Iris pigment epithelial cell (primary cell): Measurements from ENCODE around the gene CBFA2T2.

Experiments used
- DNase-seq: peaks from one replicate; pipeline ENCODE4 v3.0.0-alpha.2; 2011; ENCODE audit warnings: low read depth

The CBFA2T2 gene

DNA sequence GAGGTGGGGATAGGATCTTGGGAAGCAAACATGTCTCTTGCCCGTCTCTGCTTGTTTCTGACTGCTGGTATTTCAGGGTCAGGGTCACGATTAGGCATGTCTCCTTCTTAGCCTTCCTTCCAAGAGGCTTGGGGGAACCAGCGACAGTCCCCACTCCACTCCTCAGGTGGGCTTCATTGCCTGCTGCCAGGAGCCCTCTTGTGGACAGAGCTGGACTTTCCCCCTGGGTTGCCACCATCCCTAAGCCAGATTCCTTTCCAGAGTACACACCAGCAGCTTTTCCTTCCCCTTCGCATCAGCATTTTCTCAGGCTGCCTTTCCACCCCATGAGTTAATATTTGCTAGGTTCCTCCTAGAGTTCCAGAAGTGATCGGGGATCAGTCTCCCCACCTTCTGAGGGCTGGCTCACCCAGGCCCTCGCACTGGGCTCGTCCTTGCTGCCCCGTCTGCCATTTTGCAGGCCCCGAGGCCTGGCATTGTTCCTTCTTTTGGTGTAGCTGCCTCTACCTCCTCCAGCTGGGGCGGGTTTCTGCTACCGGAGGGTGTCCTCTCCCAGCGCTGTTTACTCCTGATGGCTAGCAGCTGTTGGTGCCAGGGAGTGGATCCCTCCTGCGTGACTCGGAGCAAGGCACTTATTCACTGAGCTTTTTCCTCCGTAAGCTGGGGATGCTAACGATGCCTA lies 163.5 kb downstream of the CBFA2T2 start:
- peak; percentile 62 for DNase-seq

GRCh38 chr20:33653900-33654596 lies 164.2 kb downstream of the CBFA2T2 start:
- no peak for DNase-seq

- no peak for DNase-seq
Measured at GRCh38 chr20:33654680-33655161, 164.8 kb downstream of the CBFA2T2 start.

- no peak for DNase-seq
Measured at GRCh38 chr20:33655164-33655563, 165.3 kb downstream of the CBFA2T2 start.

DNA sequence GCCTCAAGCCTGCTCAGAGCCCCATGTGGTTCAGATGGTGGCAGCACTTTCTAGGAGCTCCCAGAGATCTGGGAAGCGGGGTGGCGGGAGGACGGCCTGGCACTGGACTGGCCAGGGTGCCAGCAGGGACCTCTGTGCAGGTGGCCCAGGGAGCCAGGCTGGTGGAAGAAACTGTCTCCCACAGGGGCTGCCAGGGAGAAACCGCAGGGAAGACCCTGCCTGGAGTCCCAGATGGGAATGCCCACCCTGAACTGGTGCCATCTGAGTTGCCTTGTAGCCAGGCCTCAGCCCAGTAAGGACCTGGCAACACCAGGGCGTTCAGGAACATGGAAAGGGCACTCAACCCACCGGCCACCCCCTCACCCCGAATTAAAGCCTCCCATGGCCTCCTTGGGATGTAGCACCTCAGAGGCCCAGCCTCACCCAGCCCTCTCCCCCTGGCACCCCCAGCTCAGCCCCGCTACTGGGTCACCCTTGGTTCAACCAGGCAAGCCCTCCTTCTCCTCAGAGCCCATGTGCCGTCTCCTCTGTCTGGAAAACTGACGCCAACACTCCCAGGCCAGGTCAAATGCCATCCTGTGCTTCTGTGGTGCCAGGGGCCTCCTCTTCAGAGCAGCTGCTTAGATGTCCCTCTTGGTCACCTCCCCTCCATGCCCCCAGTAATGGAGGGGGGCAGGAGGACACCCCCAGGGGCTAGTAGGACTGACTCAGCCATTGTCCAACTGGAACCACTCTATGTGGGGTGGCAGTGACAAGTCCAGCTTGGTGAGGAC lies 166.3 kb downstream of the CBFA2T2 start:
- DNase-seq, result no peak

DNA sequence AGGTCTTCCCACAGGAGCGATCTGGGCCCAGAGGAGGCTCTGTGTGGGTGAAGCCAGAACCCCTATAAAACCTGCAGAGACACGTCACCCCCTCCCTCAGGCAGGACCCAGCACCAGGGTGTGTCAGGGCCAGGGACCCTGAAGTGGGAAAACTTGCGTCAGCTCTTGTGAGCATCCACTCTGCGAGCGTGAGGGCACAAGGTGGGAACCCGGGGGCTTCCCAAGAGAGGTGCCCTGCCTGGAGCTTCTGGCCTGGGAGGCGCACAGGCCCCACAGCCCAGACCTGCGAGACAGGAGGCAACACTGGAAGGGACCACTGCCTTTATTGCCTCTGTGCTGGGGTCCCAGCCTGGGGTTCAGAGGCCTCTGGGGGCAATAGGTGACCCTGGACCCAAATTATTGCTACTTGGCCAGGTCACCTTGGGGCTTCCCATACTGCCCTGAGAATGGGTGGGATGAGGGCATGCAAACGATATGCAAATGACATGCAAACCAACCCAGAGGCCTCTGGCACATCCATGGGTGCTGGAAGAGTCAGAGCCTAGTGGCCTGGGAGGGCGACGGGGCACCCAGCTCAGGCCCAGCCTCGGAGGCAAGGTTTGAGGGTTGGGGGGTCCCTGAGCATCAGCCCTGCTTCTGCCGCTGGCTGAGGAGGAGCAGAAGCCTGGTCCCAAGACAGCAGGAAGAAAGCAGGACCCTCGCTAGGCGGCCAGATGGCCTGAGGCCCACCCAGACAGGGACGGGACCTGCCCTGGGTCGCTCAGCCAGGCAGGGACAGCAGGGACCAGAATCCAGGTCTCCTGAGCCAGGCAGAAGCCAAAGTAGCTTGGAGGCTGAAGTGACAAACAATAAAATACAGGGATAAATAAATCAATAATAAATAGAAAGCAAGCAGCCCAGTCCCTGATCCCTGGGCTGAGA lies 167.1 kb downstream of the CBFA2T2 start:
- no peak for DNase-seq

DNA sequence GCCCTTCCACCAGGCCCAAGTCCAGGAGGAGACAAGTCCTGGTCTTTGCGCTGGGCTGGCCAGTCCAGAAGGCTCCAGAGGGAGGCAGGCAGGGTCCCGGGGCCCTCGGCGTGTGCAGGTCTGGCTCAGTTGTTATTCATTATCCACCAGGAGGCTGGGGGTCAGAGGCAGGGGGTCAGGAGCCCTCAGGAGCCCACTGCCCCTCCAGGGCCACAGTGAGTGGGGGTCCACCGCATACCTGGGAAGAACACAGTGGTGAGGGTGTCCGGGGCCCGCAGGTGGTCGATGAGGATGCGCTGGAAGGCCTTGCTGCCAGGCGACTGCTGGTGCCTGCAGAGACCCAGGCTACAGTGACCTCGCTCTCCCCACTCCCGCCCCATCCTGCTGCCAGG lies 167.8 kb downstream of the CBFA2T2 start:
- no peak for DNase-seq

DNA sequence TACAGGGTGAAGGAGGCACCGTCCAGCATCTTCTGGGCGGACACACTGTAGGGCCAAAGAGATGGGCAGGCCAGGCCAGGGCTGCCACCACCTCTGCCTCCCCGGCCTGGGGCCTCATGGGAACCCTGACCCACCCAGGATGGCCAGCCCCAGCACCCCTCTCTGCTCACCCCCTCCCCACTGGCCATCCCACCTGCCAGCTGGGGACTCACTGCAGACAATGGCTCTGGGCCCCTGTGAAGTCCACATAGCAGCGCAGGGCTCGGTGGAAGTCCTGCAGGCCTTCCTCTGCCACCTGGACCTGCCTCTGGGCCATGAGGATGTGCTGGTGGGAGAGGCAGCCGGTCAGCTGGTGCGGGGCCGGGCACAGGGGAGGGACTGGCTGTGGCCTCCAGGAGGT lies 168.6 kb downstream of the CBFA2T2 start:
- no peak for DNase-seq

DNA sequence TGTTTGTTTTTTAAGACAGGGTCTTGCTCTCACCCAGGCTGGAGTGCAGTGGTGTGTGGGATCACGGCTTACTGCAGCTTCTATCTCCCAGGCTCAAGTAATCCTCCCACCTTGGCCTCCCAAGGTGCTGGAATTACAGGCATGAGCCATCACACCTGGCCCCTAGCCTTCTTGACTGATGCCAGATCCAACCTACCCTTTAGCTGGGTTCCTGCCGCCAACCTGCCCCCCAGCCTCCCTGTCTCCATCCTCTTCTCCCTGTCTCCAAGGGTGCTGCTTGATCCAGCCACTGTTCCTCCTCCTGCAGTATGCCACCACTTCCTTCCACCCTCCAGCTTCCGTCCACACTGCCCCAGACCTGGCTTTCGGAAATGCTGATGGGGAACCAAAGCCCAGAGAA lies 169.0 kb downstream of the CBFA2T2 start:
- DNase-seq, result no peak

DNA sequence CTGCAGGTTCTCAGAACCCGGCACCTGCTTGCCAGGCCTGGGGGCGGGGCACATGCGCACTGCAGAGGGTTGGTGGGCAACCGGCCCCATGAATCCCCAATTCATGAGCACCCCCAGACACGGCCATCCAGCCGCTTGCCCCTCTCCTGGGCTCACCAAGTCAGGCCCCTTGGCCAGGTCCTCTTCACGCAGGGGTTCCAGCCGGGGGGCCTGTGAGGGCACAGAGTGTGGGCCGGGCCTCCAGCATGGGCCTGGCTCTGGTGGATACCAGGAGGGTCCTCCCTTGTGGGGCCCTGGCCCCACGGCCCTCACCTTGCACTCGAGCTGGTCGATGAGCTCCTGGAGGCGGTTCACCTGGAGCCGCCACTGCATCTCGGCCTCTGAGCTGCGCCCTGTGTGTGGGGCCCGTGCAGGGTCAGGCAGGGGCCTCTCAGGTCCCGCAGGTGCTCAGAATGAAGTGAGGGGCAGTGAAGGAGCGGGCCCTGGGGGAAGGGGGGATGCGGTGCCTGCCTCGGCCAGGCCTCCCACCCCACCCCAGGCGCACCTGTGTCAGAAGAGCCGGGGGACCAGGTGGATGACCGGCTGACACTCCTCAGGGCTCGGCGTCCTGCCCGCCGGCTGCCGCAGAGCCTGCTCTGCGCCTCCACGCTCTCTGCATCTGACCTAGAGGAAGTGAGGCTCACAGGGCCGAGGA lies 169.6 kb downstream of the CBFA2T2 start:
- no peak for DNase-seq

DNA sequence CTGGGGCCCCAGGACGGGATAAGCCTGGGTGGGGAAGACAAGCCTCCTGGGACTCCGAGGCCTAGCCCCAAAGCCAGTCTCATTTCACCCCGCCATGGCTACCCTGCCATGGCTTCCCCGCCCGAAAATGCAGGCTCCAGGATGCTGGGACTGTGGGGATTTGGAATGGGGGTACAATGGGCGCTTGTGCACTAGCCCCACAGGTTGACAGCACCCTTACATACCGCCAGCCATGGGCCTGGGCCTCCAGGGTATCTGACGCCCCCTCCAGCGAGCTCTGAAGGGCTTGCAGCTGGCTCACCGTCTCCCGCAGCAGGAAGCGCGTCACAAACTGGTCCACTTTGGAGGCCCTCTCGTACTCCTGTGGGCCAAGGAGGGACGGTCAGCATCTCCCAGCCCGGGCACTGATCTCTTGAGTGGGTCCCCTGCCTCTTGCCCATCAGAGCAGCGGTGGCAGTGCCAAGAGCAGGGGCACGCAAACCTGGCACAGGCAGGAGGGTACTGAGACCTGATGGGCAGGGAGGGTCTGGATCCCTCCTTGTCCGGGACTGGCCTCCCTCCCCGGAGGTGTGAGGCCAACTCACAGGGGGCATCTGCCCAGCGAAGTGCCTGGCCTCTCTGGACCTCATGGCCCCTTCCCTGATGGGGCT lies 170.3 kb downstream of the CBFA2T2 start:
- no peak for DNase-seq

DNA sequence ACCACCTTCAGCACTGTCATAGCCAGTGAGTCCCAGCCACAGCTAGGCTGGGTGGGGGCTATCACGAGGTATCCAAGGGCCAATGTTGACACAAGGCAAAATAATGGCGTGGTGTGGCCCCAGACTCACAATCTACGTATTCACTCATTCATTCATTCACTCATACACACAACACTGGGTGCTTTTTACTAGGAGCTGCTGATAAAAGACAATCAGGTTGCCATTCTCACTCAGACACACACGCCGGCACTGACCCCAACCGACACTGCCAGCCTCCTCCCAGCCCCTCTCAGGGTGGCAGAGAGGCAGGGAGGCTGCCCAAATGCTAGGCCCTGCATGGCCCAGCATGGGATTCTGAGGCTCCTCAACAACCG lies 170.8 kb downstream of the CBFA2T2 start:
- DNase-seq, result no peak

GRCh38 chr20:33662172-33662571 lies 172.3 kb downstream of the CBFA2T2 start, which contains the start of gene C20orf144:
Gene C20orf144, plus strand, starts transcription at chr20:33662327. Its CDS starts 19 bp downstream, at chr20:33662346.
- no peak for DNase-seq

GRCh38 chr20:33663161-33664084 lies 173.5 kb downstream of the CBFA2T2 start:
- peak; percentile 78 for DNase-seq

GRCh38 chr20:33664085-33664761 lies 174.3 kb downstream of the CBFA2T2 start:
- DNase-seq, result no peak

DNA sequence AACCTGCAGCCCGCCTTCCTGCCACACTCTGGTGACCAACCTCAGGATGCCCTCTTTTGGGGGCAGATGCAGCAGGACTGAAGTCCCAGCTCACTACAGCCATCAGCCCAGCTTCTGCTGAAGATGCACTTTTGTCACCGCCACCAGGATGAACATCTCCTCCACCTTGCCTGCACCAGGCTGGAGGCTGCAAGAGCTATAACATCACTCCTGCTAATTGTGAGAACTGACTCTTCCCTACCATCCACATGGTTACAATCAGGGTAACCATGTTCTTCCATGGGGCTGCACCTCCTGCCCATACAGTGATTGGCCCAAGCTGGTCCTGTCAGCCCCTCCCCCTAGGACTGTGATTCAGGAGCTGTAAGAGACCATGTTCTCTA lies 174.9 kb downstream of the CBFA2T2 start:
- peak; percentile 20 for DNase-seq

- DNase-seq, result peak; percentile 98
Measured at GRCh38 chr20:33666293-33667244, 176.7 kb downstream of the CBFA2T2 start, which contains the start of gene ACTL10. Gene ACTL10, plus strand, starts transcription at chr20:33666943. Its CDS starts 555 bp downstream, at chr20:33667498.

DNA sequence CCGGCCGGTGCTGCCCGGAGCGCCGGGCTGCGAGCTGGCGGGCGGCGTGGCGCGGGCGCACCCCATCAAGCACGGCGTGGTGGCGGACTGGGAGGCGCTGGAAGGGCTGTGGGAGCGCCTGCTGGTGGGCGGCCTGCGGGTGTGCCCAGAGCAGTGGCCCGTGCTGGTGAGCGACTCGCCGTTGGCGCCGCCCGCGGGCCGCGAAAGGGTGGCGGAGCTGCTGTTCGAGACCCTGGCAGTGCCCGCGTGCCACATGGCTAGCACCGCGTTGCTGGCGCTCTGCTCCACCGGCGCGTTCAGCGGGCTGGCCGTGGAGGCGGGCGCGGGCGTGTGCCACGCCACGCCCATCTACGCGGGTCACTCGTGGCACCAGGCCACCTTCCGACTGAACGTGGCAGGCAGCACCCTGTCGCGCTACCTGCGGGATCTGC lies 177.4 kb downstream of the CBFA2T2 start:
- no peak for DNase-seq
